GM06990 (cell line): Measurements from ENCODE around the gene SLC26A5.

Experiments
- DNase-seq: peaks from one replicate; pipeline ENCODE4 v3.0.0-alpha.2; 2011; ENCODE audit not compliant: insufficient read length; ENCODE audit errors: extremely low read depth
- H3K27me3 ChIP-seq: replicated peaks from 2 replicates; pipeline ENCODE4 v1.6.0; 2011; ENCODE audit warnings: low read length; ENCODE audit not compliant: control insufficient read depth, insufficient read depth
- H3K36me3 ChIP-seq: 2 replicates; pipeline ENCODE4 v1.5.1; 2011; ENCODE audit warnings: low read length; ENCODE audit not compliant: control insufficient read depth, insufficient read depth
- H3K4me3 ChIP-seq: replicated peaks from 2 replicates; pipeline ENCODE4 v1.5.1; 2011; ENCODE audit warnings: low read depth, mild to moderate bottlenecking, control low read depth, low read length
- TF ChIP-seq, protein P1 (sequence below): IDR thresholded peaks from 2 replicates; pipeline ENCODE4 v1.5.1; 2011; ENCODE audit warnings: low read length, control low read depth, mild to moderate bottlenecking, inconsistent platforms; ENCODE audit not compliant: insufficient read depth, poor library complexity, severe bottlenecking

Gene SLC26A5

DNA sequence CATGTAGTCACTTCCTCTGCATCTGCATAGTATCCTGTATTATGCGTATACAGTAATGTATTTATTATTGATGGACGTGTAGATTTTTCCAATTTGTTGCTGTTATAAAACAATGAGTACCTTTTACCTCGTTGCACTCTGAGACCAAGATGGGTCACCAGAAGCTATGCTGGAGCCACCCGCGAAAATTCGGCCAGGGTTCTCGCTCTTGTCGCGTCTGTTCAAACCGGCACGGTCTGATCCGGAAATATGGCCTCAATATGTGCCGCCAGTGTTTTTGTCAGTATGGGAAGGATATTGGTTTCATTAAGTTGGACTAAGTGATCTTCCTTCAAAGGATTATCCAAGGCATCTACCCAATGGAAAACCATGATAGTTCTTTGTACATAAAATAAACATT lies 97.6 kb downstream of the SLC26A5 start:
- peaks cover 2% of the 10 kb centered on the region for H3K36me3 ChIP-seq
- no peaks in the 10 kb centered on the region for H3K27me3 ChIP-seq
- H3K4me3 ChIP-seq: peak overlapping the region; percentile 96
- TF ChIP-seq, protein P1, sequence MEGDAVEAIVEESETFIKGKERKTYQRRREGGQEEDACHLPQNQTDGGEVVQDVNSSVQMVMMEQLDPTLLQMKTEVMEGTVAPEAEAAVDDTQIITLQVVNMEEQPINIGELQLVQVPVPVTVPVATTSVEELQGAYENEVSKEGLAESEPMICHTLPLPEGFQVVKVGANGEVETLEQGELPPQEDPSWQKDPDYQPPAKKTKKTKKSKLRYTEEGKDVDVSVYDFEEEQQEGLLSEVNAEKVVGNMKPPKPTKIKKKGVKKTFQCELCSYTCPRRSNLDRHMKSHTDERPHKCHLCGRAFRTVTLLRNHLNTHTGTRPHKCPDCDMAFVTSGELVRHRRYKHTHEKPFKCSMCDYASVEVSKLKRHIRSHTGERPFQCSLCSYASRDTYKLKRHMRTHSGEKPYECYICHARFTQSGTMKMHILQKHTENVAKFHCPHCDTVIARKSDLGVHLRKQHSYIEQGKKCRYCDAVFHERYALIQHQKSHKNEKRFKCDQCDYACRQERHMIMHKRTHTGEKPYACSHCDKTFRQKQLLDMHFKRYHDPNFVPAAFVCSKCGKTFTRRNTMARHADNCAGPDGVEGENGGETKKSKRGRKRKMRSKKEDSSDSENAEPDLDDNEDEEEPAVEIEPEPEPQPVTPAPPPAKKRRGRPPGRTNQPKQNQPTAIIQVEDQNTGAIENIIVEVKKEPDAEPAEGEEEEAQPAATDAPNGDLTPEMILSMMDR: no peak
- no peak for DNase-seq

DNA sequence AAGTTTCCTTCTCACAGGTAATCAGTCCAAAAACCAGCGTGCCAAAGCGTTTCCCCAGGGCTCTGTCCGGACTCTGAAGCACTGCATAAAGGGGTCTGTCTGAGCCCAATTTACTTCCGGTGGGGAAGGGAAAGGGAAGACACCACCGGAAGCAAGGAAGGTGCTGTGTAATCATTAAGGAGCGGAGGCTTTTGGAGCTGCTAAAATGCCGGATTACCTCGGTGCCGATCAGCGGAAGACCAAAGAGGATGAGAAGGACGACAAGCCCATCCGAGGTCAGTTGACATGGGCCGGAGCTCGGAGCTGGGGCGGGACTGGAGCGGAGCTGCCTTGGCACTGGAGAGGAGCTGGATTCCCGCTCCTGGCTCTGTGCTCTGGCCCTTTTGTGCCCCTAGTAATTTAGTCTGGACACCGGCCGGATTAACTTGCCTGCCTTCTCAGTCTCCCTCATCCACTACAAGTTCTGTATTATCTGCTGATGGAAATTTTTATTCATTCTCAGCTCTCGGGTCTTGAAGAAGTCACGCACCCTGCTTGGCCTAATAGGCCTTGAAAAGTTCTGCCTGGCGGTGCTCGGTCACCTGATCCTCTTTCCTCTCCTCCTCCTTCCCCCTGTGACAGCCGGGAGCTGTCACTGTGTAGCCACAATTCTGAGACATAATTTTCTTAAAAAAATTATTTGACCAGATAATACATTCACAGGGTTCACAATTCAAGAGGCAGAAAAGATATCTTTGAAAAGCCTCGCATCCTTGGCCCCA lies 98.3 kb downstream of the SLC26A5 start, which contains the start of gene PSMC2:
Gene PSMC2, plus strand, starts transcription at position 137 of the 761 bp plus-strand sequence. Its CDS starts 69 bp downstream, at position 206.
- DNase-seq: peak; percentile 80
- H3K4me3 ChIP-seq: peak within 1 kb of the TSS; percentile 96
- no peaks in the 10 kb centered on the region for H3K27me3 ChIP-seq
- H3K36me3 ChIP-seq: peaks cover 2% of the 10 kb centered on the region
- TF ChIP-seq, protein P1: no peak

DNA sequence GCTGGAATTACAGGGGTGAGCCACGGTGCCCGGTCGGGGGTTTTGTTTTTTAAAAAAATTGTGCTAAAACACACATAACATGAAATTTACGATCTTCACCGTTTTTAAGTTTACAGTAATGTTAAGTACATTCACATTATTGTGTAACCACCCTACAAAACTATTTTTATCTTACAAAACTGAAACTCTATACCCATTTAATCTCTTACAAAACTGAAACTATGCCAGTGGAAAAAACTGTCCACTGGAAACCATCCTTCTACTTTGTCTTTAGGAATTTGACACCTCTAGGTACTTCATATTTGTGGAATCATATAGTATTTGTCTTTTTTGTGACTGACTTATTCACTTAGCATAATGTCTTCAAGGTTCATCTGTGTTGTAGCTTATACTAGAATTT lies 99.6 kb downstream of the SLC26A5 start:
- Histone ChIP-seq H3K4me3 (no peak overlapping the region), H3K27me3 (no peaks in the 10 kb centered on the region), H3K36me3 (peaks cover under 1% of the 10 kb centered on the region)
- TF ChIP-seq, protein P1: no peak
- DNase-seq: no peak

DNA sequence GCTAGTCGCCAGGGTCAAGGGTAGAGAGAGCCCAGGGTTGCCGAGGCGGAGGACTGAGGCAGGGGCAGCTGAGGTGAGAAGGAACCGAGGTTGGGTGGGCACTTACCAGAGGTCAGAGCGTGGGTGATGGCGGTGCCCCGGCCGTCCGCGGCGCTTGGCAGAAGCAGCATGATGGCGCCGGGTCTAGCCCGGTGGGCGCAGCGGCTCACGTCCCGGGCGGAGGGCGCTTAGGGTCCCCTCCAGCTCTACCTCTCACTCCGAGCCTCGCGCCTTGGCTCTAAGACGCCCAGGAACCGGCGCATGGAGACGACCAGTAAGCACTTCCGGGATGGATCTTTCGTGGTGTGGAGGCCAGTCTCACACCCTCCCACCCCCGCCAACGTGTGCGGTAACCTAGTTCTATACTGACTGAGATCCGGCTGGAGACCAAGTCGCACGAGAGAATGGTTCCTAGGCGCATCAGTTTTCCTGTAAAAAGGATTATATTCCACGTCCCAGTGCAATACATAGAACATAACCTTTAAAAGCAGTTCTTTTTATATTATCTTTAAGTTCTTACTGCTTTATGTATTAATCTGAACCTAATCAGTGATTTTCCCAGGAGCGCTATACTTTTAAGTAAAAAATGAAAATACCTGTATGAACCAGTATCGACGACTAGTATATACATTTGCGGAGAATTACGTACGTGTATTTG lies 101.4 kb downstream of the SLC26A5 start, which contains the start of gene DNAJC2:
Gene DNAJC2, minus strand, starts transcription at position 315 of the 697 bp plus-strand sequence. Its CDS starts 145 bp downstream, at position 170.
- H3K27me3 ChIP-seq: no peaks in the 10 kb centered on the region
- TF ChIP-seq, protein P1: no peak
- peak within 1 kb of the TSS; percentile 80 for H3K4me3 ChIP-seq
- DNase-seq: peak; percentile 84
- H3K36me3 ChIP-seq: peaks cover 5% of the 10 kb centered on the region

DNA sequence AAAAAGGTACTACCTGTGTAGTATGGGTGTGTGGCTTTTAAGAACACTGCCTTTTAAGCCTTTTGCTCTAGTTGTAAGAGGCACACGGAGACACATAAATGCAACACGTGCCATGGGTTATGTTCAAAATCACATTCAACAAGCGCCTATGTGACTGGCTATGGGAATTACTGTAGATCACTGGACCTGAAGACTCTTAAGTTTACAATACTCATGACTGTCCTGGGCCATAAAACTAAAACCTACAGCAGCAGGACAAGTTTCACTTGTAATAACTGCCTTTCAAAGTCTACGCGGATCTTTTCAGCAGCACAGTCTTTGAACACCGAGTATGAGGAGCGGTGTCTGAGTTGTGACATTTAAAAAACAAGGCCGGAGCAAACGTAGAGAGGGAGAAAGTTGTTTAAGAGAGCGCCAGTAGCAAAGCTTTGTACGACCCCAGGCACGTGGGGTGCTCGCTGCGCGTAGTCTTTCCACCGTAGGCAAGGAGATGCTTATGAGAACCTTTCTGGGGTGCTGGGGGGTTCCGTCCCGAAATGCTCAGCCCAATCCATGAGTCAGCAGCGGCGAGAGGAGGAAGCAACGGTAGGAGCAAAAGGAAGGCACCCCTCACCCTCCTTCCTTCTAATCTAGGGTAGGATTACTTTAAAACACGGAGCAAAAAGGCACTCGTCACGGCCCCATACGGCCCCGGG lies 102.1 kb downstream of the SLC26A5 start:
- Histone ChIP-seq H3K36me3 (peaks cover 6% of the 10 kb centered on the region), H3K4me3 (peak overlapping the region; percentile 80), H3K27me3 (no peaks in the 10 kb centered on the region)
- no peak for DNase-seq
- TF ChIP-seq, protein P1: no peak
